ENCODE measurements around the gene EAF1.
"Not testable (repeated sequence)": the region's sequence is repeated elsewhere in the genome, so short reads cannot be mapped to it uniquely, and the experiment has no call there.

The EAF1 gene

GRCh38 chr3:15427182-15427880 lies at the start of gene EAF1, which contains the start of gene METTL6:
TSS of gene EAF1 (plus strand) at chr3:15427598. CDS start at chr3:15427780, 182 bp downstream.
TSS of gene METTL6 (minus strand) at chr3:15427544. CDS start at chr3:15426511, 1,033 bp downstream.
- DNase-seq: peak; percentile 78

- peak; percentile 90 for DNase-seq
Observed at GRCh38 chr3:15377961-15378791, 49.2 kb upstream of the EAF1 start.

- DNase-seq: no peak
Observed at GRCh38 chr3:15380980-15381890, 46.2 kb upstream of the EAF1 start.

GRCh38 chr3:15382405-15382923 lies 44.9 kb upstream of the EAF1 start:
- DNase-seq: no peak

GRCh38 chr3:15384510-15385237 lies 42.7 kb upstream of the EAF1 start:
- no peak for DNase-seq

- not testable (repeated sequence) for DNase-seq
Observed at GRCh38 chr3:15385238-15385695, 42.1 kb upstream of the EAF1 start.

DNA sequence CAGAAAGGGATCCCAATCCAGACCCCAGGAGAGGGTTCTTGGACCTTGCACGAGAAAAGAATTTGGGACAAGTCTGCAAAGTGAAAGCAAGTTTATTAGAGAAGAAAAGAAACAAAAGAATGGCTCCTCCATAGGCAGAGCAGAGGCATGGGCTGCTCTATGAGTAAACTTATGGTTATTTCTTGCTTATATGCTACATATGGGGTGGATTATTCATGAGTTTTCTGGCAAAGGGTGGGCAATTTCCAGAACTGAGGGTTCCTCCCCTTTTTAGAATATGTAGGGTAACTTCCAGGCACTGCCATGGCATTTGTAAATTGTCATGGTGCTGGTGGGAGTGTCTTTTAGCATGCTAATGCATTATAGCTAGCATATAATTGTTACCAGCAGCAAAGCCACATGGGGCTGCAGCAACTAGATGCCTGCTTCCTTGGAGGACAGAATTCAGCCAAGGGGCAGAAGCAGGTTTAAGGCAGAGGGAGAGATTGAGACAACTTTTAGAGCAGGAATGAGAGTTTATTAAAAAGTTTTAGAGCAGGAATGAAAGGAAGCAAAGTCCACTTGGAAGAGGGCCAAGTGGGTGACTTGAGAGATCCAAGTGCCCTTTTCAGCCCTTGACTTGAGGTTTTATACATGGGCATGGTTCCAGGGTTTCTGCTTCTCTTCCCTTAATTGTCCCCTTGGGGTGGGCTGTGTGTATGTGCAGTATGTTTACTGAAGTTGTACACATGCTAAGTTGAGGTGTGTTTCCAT lies 41.3 kb upstream of the EAF1 start:
- DNase-seq: no peak

DNA sequence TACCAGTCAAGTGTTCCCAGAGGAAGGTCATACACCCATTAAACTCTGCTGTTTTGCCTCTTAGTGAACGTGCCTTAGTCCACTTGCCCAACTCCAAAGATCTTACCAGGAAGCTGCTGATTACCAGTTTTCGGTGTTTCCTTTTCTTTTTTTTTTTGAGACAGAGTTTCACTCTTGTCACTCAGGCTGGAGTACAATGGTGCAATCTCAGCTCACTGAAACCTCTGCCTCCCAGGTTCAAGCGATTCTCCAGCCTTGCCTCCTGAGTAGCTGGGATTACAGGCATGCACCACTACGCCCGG lies 40.8 kb upstream of the EAF1 start:
- DNase-seq: not testable (repeated sequence)

GRCh38 chr3:15387171-15387581 lies 40.2 kb upstream of the EAF1 start:
- DNase-seq: no peak

- DNase-seq: no peak
Observed at GRCh38 chr3:15387735-15388134, 39.7 kb upstream of the EAF1 start.

- DNase-seq: not testable (repeated sequence)
Observed at GRCh38 chr3:15388335-15388734, 39.1 kb upstream of the EAF1 start.

GRCh38 chr3:15390460-15390859 lies 36.9 kb upstream of the EAF1 start:
- DNase-seq: no peak

GRCh38 chr3:15391007-15391406 lies 36.4 kb upstream of the EAF1 start:
- DNase-seq: no peak

DNA sequence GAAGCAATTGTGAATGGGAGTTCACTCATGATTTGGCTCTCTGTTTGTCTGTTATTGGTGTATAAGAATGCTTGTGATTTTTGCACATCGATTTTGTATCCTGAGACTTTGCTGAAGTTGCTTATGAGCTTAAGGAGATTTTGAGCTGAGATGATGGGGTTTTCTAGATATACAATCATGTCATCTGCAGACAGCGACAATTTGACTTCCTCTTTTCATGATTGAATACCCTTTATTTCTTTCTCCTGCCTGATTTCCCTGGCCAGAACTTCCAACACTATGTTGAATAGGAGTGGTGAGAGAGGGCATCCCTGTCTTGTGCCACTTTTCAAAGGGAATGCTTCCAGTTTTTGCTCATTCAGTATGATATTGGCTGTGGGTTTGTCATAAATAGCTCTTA lies 34.1 kb upstream of the EAF1 start:
- DNase-seq: not testable (repeated sequence)

DNA sequence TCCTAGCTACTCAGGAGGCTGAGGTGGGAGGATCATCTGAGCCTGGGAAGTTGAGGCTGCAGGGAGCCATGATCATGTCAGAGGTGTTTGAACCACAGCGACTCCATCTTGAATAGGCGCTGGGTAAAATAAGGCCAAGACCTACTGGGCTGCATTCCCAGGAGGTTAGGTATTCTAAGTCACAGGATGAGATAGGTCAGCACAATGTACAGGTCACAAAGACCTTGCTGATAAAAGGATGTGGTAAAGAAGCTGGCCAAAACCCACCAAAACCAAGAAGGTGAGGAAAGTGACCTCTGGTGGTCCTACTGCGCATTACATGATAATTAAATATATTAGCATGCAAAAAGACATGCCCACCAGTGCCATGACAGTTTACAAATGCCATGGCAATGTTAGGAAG lies 28.7 kb upstream of the EAF1 start:
- DNase-seq: peak; percentile 18

DNA sequence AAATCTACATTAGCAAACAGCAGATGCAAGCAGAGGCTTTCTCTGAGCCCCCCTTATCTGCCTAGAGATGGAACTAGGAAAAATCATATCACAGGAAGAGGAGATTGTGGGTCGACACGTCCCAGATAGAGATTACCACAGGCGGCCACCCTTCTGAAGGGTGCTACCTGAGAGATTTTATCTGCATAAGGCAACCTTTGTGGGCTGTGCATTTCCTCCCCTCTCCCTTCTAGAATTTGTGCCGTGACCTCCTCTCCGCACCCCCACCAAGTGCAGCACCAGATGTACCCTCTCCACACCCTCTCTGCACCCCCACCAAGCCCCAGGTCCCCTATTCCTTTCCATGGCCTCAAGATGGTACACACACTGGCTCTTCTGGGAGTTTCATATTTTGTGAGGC lies 27.4 kb upstream of the EAF1 start:
- no peak for DNase-seq

DNA sequence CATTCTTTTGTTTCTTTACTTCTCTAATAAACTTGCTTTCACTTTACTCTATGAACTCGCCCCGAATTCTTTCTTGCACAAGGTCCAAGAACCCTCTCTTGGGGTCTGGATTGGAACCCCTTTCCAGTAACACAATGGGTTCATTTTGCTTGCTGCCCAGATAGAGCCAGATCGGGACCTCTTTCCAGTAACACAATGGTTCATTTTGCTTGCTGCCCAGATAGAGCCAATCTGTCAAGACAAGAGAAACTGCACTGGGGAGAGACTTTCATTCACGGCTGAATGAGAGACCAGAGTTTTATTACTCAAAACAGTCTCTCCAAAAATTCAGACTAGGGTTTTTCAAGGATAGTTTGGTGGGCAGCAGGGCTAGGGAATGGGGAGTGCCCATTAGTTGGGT lies 25.5 kb upstream of the EAF1 start:
- no peak for DNase-seq

GRCh38 chr3:15403495-15403894 lies 23.9 kb upstream of the EAF1 start:
- no peak for DNase-seq

DNA sequence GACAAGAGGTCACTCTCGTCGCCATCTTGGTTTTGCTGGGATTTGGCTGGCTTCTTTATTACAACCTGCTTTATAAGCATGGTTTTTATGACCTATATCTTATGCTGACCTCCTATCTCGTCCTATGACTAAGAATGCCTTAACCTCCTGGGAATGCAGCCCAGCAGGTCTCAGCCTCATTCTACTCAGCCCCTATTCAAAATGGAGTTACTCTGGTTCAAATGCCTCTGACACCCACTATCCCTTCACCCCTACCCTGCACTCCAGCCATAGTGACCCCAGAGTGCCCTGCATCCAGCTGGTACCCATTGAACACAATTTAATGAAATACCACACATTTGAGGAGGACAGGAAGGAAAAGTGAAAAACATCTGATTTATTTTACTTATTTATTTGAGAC lies 23.4 kb upstream of the EAF1 start:
- no peak for DNase-seq

DNA sequence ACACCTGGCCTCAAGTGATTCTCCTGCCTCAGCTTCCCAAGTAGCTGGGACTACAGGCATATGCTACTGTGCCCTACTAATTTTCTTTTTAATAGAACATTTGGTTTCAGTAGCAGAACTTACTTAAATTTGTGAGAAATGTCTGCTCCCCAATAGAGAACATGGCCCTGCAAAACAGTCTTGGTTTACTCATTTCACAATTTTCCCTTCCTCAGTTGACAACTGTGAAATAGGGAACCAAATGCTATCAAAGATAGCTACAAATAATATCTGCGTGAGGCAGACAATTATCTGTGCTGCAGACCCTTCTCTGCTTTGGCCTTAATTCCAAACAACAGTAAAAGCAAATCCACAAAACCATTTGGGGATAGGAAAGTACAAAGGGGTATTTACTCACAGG lies 22.6 kb upstream of the EAF1 start:
- DNase-seq: no peak

DNA sequence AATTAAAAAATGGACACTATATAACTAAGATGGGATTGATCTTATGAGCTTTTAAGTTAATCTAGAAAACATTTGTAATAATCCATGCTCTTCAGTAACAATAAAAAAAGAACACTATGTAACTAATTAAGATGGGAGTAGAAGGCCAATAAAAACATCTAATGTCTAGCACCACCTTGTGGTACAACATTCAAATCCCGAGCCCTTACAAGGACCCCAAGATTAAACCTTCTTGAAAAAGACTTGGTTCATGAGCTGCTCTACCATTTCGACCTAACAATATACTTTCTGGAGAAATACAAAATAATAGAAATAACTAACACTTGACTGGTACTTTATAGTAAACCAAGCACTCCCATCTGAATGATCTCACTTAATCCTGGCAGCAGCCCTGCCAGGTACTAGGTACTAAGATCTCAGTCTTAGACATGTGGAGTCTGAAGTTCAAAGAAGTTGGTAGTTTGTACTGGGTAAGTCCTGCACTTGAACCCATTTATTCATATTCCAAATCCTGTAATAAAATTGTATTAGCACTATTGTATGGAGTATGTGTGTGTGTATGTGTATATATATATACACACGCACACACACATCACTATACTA lies 21.8 kb upstream of the EAF1 start:
- peak; percentile 54 for DNase-seq
